ENCODE data around the gene NUAK2.
A peak's percentile ranks its signal among the peaks of the same experiment; 100 is the strongest.

NUAK2 gene

DNA sequence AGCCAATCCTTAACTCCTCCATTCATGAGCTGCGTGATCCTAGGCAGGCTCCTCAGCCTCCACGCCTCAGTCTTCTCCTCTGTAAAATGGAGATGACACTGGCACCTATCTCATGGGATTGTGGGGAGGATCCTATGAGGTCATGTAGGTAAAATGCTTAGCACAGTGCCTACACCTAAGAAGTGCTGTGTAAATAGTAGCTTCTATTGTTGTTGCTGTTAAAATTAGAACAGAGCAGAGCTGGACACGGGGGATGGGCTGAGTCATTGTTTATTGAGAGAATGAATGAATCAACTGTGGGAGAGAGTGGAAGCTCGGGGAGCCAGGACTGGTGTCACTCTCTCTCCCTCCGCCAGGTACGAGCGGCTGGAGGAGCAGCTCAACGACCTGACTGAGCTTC is 50.8 kb downstream of the NUAK2 start:
- DNase-seq, result no peak

DNA sequence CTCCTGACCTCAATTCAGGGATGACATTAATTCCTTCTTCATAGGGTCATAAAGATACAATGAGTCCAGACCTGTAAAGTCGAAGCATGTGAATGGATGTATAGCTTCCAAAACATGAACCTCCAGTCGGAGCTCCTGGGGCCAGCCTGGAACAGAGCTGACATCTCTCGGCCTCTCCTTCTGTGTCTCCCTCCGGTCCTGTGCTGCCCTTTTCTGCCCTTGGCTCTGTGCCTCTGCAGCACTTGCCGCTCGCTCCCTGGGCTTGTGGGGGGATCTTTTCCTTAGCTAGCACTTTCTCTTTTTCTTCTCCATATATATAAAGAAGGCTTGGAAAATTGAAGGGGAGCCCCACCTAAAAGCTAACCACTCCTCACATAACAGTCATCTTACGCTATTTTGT is 51.3 kb downstream of the NUAK2 start:
- DNase-seq, result no peak

DNA sequence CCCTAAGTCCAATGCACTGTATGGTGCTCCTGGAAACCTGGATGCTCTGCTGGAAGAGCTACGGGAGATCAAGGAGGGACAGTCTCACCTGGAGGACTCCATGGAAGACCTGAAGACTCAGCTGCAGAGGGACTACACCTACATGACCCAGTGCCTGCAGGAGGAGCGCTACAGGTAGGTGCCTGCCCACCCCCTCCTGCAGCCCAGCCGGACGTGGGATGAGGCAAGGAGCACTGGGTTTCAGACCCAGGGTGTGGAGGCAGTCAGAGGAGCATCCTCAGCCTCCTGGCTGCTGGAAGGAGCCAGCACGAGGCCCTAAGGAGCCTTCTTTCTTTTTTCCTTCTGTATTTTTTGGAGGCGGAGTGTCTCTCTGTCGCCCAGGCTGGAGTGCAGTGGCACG is 51.8 kb downstream of the NUAK2 start:
- no peak for DNase-seq

DNA sequence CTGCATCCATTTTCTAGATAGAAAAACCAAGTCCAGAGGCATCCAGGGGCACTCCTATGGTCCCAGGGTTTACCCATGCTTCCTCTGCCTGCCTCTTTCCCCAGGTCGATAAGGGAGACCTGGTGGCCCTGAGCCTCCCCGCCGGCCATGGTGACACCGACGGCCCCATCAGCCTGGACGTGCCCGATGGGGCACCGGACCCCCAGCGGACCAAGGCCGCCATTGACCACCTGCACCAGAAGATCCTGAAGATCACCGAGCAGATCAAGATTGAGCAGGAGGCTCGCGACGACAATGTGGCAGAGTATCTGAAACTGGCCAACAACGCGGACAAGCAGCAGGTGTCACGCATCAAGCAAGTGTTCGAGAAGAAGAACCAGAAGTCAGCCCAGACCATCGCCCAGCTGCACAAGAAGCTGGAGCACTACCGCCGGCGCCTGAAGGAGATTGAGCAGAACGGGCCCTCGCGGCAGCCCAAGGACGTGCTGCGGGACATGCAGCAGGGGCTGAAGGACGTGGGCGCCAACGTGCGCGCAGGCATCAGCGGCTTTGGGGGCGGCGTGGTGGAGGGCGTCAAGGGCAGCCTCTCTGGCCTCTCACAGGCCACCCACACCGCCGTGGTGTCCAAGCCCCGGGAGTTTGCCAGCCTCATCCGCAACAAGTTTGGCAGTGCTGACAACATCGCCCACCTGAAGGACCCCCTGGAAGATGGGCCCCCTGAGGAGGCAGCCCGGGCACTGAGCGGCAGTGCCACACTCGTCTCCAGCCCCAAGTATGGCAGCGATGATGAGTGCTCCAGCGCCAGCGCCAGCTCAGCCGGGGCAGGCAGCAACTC is 52.5 kb downstream of the NUAK2 start:
- DNase-seq, result no peak

DNA sequence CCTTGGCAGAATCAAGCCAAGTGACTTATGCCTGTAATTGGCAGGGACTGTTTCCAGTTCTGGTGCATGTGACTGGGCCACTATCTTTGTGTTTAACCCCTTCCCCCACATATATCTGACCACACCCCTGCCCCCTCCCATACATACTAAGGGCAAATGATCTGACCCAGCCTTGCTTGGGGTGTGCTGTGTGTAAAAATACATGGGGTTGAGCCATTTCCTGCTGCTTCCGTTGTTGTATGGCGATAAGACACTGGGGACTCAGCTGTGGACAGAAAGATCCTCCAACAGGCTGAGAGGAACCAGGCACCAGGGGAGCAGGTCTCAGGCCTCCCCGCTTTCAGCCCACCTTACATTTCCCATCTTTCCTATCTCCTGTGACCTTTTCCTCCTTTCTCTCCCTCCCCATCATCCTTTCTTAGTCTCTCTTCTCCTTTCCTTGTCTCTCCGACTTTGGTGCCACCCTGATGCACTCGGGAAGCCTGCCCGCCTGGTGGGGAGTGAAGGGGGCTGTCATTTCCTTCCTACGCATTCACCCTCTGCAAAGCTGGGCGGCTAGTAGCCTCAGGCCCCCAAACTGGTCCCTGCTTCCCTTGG is 54.1 kb downstream of the NUAK2 start:
- DNase-seq, result no peak

DNA sequence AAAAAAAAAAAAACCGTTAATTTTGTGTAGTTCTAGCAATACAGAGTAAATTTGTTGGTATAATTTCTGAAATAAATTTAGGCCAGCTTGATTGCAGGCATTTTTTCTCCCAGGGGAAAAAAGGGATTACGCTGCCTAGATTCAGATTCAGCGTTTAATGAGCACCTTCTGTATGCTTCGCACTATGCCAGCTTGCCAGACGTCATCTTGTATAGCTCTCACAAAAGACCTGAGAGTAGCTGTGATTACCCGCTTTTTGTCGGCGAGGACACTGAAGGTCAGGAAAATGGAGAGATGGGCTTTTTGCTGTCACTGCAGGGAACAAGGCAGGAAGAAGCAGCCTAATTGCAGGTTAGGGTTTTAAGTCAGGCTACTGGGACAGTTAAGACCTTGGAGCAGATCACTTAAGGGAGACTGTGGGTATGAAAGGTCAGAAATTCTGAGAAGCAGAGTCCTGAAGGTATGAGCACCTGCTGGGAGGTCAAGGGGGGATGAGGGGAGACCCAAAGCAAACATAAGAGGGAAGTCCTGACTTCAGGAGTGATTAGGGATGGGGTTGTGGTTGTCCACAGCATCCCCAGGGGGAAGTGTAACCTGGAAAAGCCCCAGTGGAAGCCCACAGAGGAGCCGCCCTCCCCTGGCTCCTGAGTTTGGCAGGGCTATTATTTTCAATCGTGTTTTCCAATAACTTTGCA is 54.8 kb downstream of the NUAK2 start:
- DNase-seq, result no peak

DNA sequence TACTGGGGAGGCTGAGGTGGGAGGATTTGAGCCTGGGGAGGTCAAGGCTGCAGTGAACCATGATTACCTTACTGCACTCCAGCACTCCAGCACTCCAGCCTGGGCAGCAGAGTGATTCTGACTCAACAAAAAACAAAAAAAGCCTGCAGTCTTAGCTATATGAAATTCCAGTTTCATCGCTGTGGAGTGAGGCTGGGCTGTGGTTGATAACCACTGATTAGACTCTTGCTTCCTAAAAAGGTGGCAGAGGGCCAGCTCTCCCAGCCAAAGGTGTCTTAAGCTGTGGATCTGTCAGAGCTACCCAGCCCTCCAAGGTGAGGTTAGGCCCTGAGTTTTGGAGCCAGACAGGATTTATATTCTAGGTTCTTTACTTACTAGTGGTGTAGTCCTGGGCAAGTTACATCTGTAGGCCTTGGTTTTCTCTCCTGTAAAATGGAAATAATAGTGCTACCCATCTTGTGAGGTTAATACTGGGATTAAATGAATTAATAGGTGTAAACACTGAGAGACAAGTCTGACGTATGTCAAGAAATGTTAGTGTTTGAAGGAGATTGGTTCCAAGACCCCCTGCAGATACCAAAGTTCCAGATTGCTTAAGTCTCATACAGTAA is 57.9 kb downstream of the NUAK2 start:
- DNase-seq, result no peak

DNA sequence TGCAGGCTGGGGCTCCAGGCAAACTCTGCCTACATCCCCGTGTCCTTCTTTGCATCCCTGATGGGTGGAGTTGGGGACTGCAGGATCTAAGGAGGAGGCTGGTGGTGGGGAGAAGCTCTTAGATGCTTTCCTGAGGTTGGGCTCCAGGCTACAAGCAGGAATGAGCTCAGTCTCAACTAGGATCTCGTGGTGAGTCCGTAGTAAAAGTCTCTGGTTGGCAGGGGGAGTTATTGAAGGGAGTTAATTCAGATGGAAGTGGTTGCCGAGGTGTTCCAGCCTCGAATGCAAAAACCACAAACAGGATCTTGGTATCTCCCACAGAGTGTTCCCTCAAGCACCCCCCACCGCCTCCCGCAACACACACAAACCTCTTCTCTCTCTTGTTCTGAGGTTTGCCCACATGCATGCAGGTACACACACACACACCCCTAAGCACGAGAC is 58.8 kb downstream of the NUAK2 start:
- DNase-seq, result no peak

DNA sequence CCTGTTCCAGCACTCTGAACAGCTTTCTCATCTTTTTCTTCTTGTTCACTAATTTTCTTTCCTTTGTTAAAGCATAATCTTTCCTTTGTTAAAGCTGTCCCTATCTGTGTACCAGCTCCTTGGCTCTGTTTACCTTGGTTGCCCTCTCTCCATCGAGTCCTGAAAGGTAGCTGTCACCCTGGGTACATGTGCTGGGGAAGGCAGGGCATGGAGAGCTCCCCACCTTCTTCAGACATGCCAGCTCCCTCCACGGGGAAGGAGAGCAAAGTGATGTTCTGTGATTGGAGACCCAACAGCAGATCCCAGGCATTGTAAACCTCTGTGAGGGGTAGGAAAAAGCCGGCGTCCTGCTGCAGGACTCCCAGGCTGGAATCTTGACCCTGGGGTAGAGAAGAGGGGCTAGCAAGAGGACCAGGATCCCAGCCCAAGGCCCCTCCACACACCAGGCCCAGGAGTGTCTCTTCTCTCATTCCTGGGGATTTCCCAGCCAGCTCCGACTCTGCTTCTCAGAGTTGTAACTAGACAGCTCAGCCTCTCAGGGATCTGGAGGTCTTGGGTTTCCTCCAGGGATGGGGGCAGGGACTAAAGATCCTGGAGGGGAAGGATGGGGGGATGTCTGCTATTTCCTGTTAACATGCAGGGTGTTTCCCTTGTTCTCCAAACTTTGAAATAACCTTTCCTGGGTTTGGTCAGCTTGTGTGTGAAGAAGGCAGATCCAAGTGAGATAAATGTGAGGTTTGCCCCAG is 59.4 kb downstream of the NUAK2 start:
- DNase-seq, result no peak

DNA sequence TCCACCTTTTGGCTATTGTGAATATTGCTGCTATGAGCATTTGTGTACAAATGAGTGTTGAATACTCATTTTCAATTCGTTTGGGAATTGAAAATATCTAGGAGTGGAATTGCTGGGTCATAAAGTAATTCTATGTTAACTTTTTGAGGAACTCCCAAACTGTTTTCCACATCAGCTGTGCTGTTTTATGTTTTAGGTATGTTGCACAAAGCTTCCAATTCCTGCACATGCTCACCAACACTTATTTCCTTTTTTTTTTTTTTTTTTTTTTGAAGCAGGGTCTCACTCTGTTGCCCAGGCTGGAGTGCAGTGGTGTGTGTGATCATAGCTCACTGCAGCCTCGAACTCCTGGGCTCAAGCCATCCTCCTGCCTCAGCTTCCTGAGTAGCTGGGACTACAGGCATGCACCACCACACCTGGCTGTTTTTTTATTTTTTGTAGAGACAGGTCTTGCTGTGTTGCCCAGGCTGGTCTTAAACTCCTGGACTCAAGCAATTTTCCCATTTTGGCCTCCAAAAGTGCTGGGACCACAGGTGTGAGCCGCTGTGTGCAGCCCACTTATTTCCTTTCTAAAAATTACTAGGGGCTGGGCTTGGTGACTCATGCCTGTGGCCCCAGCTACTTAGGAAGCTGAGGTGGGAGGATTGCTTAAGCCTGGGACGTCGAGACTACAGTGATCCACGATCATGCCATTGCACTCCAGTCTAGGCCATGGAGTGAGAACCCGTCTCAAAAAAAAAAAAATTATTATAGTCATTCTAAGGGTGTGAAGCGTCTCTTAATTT is 60.4 kb downstream of the NUAK2 start:
- DNase-seq, result no peak

DNA sequence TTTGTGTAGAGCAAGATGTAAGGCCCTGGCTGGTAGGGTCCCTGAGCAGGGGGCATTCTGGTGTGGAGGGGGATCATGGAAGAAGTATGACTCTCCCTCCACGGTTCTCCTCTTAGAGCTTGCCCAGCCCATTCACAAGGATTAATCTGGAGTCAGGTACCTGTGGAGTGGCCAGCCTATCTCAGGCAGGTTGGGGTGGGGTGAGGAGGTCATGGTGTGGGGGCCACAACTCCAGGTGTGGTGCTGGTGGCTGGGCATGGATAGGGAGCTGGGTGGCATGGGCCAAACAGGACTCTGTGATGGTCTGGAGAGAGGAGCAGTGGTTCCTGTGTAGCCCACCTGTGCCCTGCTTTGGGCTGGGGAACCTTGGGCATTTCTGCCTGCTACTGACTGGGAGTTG is 61.5 kb downstream of the NUAK2 start:
- DNase-seq, result no peak

DNA sequence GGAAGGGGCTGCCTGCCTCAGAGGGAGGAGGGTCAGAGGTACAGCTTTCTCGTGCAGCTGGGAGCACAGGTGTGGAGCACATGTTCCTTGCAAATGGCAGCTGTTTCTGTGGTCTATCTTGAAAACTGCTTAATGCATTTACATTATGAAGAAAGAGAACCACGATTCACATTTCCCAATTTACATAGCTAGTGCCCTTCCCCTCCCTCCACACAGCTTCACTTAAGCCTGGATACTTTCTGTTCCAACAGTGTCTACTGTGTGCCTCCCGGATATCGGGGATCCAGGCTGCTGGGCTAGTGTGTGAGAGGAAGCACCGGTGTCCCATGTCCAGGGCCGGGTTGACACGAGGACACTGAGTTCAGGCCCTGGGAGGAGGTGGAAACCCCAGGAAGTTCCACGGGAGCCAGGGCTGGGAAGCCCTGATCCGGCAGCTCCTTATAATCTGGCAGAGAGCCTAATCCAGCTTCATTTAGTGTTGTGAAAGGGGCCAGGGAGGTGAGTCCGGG is 62.2 kb downstream of the NUAK2 start:
- no peak for DNase-seq

DNA sequence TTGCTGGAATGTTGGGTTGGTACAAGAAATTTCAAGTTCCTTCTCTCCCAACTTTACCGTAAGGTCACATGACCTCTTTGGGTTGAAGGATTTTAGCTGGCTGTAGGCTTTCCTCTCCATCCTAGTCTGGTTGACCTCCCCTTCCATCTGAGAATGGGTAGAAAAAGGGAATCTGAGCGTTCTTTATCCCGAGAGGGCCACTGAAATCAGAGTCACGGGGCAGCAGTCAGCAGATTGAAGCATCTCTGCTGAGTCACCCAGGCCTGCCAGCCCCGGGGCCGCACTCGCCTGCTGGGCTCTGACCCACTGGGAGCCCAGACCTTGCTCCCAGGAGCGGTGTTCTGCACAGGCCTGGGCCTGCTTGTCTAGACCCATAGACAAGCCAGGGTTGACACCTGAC is 62.8 kb downstream of the NUAK2 start:
- DNase-seq, result no peak

DNA sequence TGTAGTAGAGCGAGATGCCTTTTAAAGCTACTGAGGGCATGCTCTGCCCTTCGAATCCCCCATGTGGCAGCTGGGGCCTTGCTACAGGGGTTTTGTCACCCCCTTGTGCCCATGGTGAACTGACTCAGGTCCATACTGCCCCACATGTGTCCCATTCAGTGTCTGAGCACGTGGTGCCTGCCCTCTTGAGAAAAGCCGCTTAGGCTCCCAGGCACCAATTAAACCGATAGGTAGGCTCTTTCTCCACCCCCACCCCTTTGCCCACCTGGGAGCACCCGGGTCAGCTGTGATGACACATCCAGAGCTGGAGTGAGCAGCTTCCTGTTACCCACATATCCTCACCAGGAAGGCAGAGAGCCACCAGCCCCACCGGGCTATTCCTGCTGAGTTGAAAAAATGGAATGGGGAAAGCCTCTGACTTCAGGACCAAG is 63.3 kb downstream of the NUAK2 start:
- no peak for DNase-seq

DNA sequence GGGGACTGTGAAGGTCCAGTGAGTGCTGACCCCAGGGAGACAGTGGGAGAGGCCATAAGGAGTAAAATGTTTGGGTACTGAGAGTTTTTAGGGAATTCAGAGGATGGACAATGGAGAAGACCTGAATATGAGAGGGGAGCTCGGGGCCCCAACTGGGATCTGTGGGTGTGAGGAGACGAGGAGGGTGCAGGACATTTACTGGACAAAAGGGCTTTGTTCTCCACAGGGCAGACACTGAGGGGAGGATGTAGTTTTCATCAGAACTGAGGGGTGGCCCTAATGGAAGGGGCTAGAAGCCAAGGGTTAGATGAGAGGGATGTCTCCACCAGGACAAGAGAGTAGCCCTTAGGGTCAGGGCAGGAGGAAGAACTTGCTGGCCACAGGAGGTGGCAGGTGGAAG is 63.8 kb downstream of the NUAK2 start:
- no peak for DNase-seq

DNA sequence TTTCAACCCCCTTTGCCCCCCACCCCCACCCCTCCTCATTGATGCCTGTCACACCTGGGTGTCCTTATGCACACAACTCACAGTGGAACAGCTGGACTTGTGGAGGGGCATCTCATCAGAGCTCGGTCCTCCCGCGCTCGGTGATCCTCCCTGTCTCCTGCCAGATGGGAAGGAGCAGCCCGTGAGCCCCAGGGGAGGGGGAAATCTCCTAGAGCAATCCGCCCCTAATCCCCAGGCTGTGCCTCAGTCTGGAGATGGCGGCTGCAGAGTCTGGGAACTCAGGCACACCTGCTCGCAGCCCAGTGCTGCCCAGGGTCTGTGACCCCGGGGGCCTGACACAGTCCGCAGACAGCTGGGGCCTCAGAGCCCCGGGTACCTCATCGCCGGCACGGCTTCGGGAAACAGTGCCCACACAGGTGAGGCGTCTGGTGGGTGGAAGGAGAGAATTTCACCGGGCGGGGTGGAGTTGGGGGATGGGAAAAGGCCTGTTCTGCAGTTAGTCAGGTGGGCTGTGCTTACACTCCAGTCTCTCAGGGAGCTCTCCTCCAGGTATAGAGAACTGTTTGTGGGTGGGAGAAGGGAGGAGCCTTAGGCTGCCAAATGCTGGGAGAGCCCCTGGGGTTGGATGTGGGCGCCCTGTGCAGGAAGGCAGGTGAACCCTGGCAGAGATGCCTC is 64.5 kb downstream of the NUAK2 start:
- DNase-seq, result no peak

DNA sequence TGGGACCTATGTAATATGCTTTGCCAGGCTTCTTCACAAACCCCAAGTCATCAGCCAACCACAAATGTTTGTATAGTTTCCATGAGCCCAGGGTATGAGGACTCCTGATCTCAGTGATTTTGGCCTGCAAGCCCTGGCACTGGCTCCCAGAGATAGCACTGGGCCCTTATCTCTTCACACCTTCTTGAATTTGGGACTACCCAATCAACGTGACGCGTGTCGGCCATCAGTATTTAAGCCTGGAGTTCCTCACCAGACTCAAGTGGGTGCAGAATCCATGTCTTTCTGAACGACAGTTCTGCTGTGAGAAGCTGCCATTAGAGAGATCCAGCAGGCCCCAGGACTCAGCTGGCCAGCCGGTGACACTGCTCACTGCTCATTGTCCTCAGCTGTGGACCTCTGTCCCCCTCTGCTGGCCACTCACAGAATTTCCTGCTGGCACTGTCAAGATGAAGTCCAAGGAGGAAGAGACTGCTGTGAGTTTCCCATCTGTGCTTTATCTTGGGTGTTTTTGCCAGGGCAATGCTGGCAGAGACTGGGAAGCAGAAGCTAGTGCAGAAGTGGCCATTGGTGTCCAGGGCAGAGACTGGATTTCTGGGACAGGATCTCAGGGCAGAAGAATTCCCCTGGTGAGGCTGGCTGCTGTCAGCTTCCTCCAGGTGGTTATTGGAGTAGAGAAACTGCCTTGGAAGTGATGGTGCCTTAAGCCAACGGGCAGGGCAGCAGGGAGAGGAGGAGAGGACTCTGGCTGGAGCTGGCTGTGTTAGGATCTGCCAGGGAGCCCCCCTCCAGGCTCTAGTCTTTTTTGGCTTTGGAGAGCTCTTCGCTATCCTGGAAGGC is 65.4 kb downstream of the NUAK2 start:
- DNase-seq, result peak; percentile 75

Measured in DMS 273 treated with DMSO at 0.1 percent for 48 hours (cell line).